Ovary (tissue), 9 donors: ENCODE results near the gene ARHGEF28. TPM values are rescaled to one million over a fixed set of nuclear protein-coding genes. Genes with fewer than 3 reads are reported as not detected.

Experiments used
- DNase-seq, 5 donors: peaks; one replicate each; pipeline ENCODE4 v3.0.0-alpha.2; 2019 to 2020
- H3K27ac ChIP-seq, 2 donors: fragments of 200-600 bp; one replicate each; pipeline versions ENCODE4 v1.5.1 to v1.8.0; 2019 to 2022
- H3K27me3 ChIP-seq: fragments of 200-600 bp; one replicate; pipeline ENCODE4 v1.8.0; 2022
- H3K36me3 ChIP-seq: fragments of 200-600 bp; sonication (generic); one replicate; pipeline ENCODE4 v1.5.1; 2019
- H3K4me1 ChIP-seq: one replicate; pipeline ENCODE4 v1.8.1; 2013; ENCODE audit warnings: mild to moderate bottlenecking, moderate library complexity; ENCODE audit not compliant: insufficient read depth
- H3K4me3 ChIP-seq: fragments of 200-600 bp; sonication (generic); one replicate; pipeline ENCODE4 v1.5.1; 2017
- H3K9me3 ChIP-seq, 2 donors: fragments of 200-600 bp in 1 of 2; sonication (generic) in 1 of 2; one replicate each; pipeline versions ENCODE4 v1.5.1 to v1.8.1; 2013 to 2019; ENCODE audit warnings: mild to moderate bottlenecking in 1 of 2, moderate library complexity in 1 of 2
- CTCF ChIP-seq, 3 donors: fragments of 450-650 bp in 2 of 3; fragments of 200-600 bp in 1 of 3; IDR thresholded peaks; one replicate each; pipeline versions ENCODE4 v1.5.1 to v1.8.0; 2016 to 2022; ENCODE audit warnings: antibody characterized with exemption in 3 of 3, mild to moderate bottlenecking in 1 of 3
- EP300 ChIP-seq: sonication (generic); formaldehyde crosslinking; IDR thresholded peaks from one replicate; pipeline ENCODE4 v1.6.1; 2017; ENCODE audit warnings: antibody characterized with exemption
- POLR2A ChIP-seq: fragments of 450-650 bp; IDR thresholded peaks from one replicate; pipeline ENCODE4 v1.6.1; 2017; ENCODE audit warnings: antibody characterized with exemption, mild to moderate bottlenecking, moderate library complexity
- WGBS, 3 donors: extraction: QIAGEN DNeasy Blood & Tissue Kit in 1 of 3; methylation state at CpG; one replicate each; pipeline versions ENCODE4 v1.1.5 to v1.1.7; 2013 to 2017; 5-methylcytosine and 5-hydroxymethylcytosine counted together
- intact Hi-C, 4 donors: fragments of 100-400 bp; cut with DNase I; formaldehyde crosslinking; loops; one replicate each; pipeline versions ENCODE4 v1.11.0 to v1.15.1; 2022 to 2023
- polyA plus RNA-seq, 2 donors: library from polyadenylated mRNA; stranded (reverse); fragments of 200-250 nt in 1 of 2; fragments of 350-450 nt in 1 of 2; fragmentation: Illumina TruSeq in 1 of 2; extraction: RNeasy Lipid Tissue Mini Kit (QIAGEN cat#74804) in 1 of 2; gene quantifications; one replicate each; pipeline ENCODE4 v1.2.3, GENCODE V29; 2013 to 2014
- total RNA-seq, 7 donors: library from RNA; depleted of rRNA in 2 of 7; stranded (reverse); fragments of >200 nt in 2 of 7; fragmentation: NEBNext Ultra II Directional in 3 of 7; extraction: Animal tissue kit (Norgen Biotek cat#: 25700) in 3 of 7; gene quantifications; one replicate each; pipeline versions ENCODE4 v1.1.0 to v1.2.4, GENCODE V29; 2016 to 2023
- donor health status: DM: no; HTN: no; CAD: no; lungs with moderate emphysema.
- donor health status: DM: no; HTN: no; CAD: no.
- donor health status: Bipolar disorder and iron deficiency.
- donor health status: DM: yes; HTN: yes; CAD: no.
- donor health status: DM: no; HTN: no; CAD: no.
- donor health status: DM: yes; HTN: yes; CAD: no.

The ARHGEF28 gene
- total and polyA plus RNA-seq, 9 donors, result 21.5 to 75.6 (median 35.0) TPM

- no peaks in the 10 kb centered on the region for H3K27me3 ChIP-seq
- no peak overlapping the region for H3K4me3 ChIP-seq
- TF ChIP-seq CTCF (IDR thresholded peaks at IDR 0.05) (peak; percentile 89 to 96 (median 96)), EP300 (no peak)
- peaks cover 9% of the 10 kb centered on the region for H3K4me1 ChIP-seq
- WGBS, 3 donors, result 0 to 2% (median 0%) methylated on average over 2 of the region's 2 CpGs
- H3K27ac ChIP-seq, result no peak overlapping the region
- no peaks in the 10 kb centered on the region for H3K36me3 ChIP-seq
- intact Hi-C loops, result loop anchor here in 3 of 4 donors (5.0 kb wide), 2 partner anchors 201 to 206 kb away; no protein-coding TSS in a partner anchor
- DNase-seq, result peak; percentile 65 to 86 (median 83)
- H3K9me3 ChIP-seq, result no peaks in the 10 kb centered on the region
These were observed 166.8 kb downstream of the ARHGEF28 start for GRCh38 chr5:73792687-73793320.

- no peak for DNase-seq
- intact Hi-C loops, result loop anchor here (2.0 to 5.0 kb wide), 3 partner anchors 202 to 207 kb away; no protein-coding TSS in a partner anchor
- H3K9me3 ChIP-seq, result no peaks in the 10 kb centered on the region
- 73 to 79% (median 75%) methylated on average over 5 of the region's 5 CpGs for WGBS, 3 donors
- TF ChIP-seq POLR2A (no peak), EP300 (no peak), CTCF (IDR thresholded peaks at IDR 0.05) (no peak)
- no peaks in the 10 kb centered on the region for H3K36me3 ChIP-seq
- no peaks in the 10 kb centered on the region for H3K27me3 ChIP-seq
- peaks cover 9% of the 10 kb centered on the region for H3K4me1 ChIP-seq
- no peak overlapping the region for H3K4me3 ChIP-seq
- H3K27ac ChIP-seq, result no peak overlapping the region
These were observed 167.9 kb downstream of the ARHGEF28 start for GRCh38 chr5:73793911-73794310.

- Histone ChIP-seq H3K27ac (peak overlapping the region in 1 of 2 donors; percentile 30), H3K9me3 (no peaks in the 10 kb centered on the region), H3K4me1 (peaks cover 4% of the 10 kb centered on the region), H3K36me3 (no peaks in the 10 kb centered on the region), H3K27me3 (no peaks in the 10 kb centered on the region), H3K4me3 (no peak overlapping the region)
- 57 to 69% (median 66%) methylated on average over 11 of the region's 11 CpGs for WGBS, 3 donors
- peak; percentile 48 to 73 (median 63) for DNase-seq
- no peak for TF ChIP-seq CTCF (IDR thresholded peaks at IDR 0.05)
- TF ChIP-seq POLR2A, result no peak
- TF ChIP-seq EP300, result no peak
- intact Hi-C loops, result no loop called here
These were observed 170.5 kb downstream of the ARHGEF28 start for GRCh38 chr5:73796164-73797131.

GRCh38 chr5:73797132-73797510, 171.1 kb downstream of the ARHGEF28 start:
- H3K4me1 ChIP-seq, result peaks cover 4% of the 10 kb centered on the region
- intact Hi-C loops, result no loop called here
- H3K9me3 ChIP-seq, result no peaks in the 10 kb centered on the region
- no peak overlapping the region for H3K27ac ChIP-seq
- H3K36me3 ChIP-seq, result no peaks in the 10 kb centered on the region
- no peak for TF ChIP-seq CTCF (IDR thresholded peaks at IDR 0.05)
- TF ChIP-seq POLR2A, result no peak
- no peak for TF ChIP-seq EP300
- no peak for DNase-seq
- no peak overlapping the region for H3K4me3 ChIP-seq
- WGBS, 3 donors, result 93 to 95% (median 94%) methylated on average over 1 of the region's 1 CpG
- no peaks in the 10 kb centered on the region for H3K27me3 ChIP-seq
